NOMO-1 treated with dmso at 0.1 percent for 144 hours (cell line): ENCODE results near the gene GALNT2.

Experiments used
- DNase-seq: peaks from one replicate; lab custom pipeline; 2025; ENCODE audit not compliant: unreplicated experiment; lab: John Stamatoyannopoulos, UW

Gene GALNT2

GRCh38 chr1:230204842-230205241 lies 137.8 kb downstream of the GALNT2 start:
- DNase-seq = no peak

GRCh38 chr1:230205719-230206198 lies 138.7 kb downstream of the GALNT2 start:
- no peak for DNase-seq

GRCh38 chr1:230206207-230206606 lies 139.2 kb downstream of the GALNT2 start:
- DNase-seq = no peak

GRCh38 chr1:230206976-230207375 lies 139.9 kb downstream of the GALNT2 start:
- no peak for DNase-seq

GRCh38 chr1:230207598-230207997 lies 140.6 kb downstream of the GALNT2 start:
- DNase-seq = no peak

GRCh38 chr1:230208619-230209261 lies 141.7 kb downstream of the GALNT2 start:
- no peak for DNase-seq

- no peak for DNase-seq
Measured at GRCh38 chr1:230210326-230210980, 143.4 kb downstream of the GALNT2 start.

- no peak for DNase-seq
Measured at GRCh38 chr1:230210981-230211336, 143.9 kb downstream of the GALNT2 start.

GRCh38 chr1:230211436-230212145 lies 144.6 kb downstream of the GALNT2 start:
- DNase-seq = no peak

- DNase-seq = peak; percentile 7
Measured at GRCh38 chr1:230212405-230212936, 145.4 kb downstream of the GALNT2 start.

GRCh38 chr1:230215031-230215430 lies 148.0 kb downstream of the GALNT2 start:
- DNase-seq = no peak

- no peak for DNase-seq
Measured at GRCh38 chr1:230215529-230215928, 148.5 kb downstream of the GALNT2 start.

- no peak for DNase-seq
Measured at GRCh38 chr1:230216896-230217295, 149.9 kb downstream of the GALNT2 start.

- DNase-seq = no peak
Measured at GRCh38 chr1:230218667-230219066, 151.6 kb downstream of the GALNT2 start.

GRCh38 chr1:230219174-230220067 lies 152.4 kb downstream of the GALNT2 start:
- no peak for DNase-seq

GRCh38 chr1:230220478-230220877 lies 153.4 kb downstream of the GALNT2 start:
- DNase-seq = no peak

- no peak for DNase-seq
Measured at GRCh38 chr1:230220907-230221306, 153.9 kb downstream of the GALNT2 start.

GRCh38 chr1:230222678-230223077 lies 155.6 kb downstream of the GALNT2 start:
- no peak for DNase-seq

- DNase-seq = no peak
Measured at GRCh38 chr1:230224101-230224960, 157.3 kb downstream of the GALNT2 start.
